C4-2B (cell line): ENCODE data around the gene TAF12.
"Not testable (repeated sequence)": the region's sequence is repeated elsewhere in the genome, so short reads cannot be mapped to it uniquely, and the experiment has no call there.

Experiments
- H3K27ac ChIP-seq: fragments of 450-650 bp; 2 replicates; pipeline ENCODE4 v1.5.1; 2017
- ZFX ChIP-seq: fragments of 450-650 bp; IDR thresholded peaks from 2 replicates; pipeline ENCODE4 v1.6.1; 2017
- TF ChIP-seq, protein P1 (sequence below): fragments of 450-650 bp; conservative IDR thresholded peaks from 2 replicates; pipeline ENCODE4 v1.5.1; 2017; ENCODE audit warnings: mild to moderate bottlenecking

The TAF12 gene, protein sequence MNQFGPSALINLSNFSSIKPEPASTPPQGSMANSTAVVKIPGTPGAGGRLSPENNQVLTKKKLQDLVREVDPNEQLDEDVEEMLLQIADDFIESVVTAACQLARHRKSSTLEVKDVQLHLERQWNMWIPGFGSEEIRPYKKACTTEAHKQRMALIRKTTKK

DNA sequence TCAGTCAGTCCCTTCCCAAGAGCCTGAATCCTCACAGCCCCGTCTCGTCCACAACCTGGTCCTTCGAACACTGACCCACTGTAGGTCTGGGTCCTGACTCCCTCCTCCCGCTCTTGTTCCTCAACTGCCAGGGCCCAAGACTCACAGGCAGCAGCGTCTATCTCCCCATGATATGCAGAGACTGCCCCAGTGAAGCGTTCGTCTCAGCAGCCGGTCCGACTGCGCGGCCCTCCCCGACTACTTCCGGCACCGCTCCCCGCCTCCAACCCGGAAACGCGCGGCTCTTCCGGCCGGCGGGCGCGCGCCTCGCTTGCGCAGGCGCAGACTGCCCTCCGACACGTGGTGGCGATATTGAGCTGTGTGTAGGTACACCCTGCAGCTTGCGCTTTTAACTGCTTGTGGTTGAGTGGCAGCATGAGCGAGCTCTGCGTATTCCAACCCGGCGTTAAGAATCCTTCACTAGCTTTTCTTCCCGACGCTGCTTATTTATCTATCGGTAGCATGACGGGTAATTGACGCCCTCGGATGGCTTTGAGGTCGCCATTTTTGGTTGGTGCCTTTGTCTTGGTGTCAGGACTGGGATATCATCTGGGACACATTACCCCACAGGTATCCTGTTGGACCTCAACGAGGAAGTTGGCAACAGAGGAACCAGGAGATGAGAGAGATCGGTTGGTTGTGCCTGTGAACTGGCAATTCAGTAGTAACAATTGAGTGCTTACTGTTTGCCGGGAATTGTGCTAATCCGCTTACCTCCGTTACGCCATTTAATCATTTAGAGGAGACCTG lies at the start of gene TAF12:
TSS of gene TAF12 (minus strand) at position 221 of the 789 bp plus-strand sequence. CDS start 20,986 bp downstream, outside the sequence.
- H3K27ac ChIP-seq, result peak within 1 kb of the TSS; percentile 92

DNA sequence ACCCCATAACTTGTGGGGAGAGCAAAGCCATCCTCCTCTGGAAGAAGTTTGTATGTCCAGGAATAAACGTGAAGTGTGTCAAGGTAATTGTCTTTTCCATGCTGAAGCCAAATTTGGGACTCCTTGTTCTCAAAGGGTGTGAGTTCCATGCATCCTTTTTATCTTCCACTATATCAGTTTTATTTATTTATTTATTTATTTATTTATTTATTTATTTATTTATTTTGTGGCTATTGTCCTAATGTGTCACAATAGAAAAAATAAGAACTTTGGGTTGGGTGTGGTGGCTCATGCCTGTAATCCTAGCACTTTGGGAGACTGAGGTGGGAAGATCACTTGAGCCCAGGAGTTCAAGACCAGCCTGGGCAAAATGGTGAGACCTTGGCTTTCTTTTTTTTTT lies 48.8 kb upstream of the TAF12 start:
- not testable (repeated sequence) for H3K27ac ChIP-seq

More for the DNA sequence above, at the start of gene TAF12:
- peak; percentile 56; the same call in 1 of the 2 replicates for TF ChIP-seq ZFX
- TF ChIP-seq, protein P1, sequence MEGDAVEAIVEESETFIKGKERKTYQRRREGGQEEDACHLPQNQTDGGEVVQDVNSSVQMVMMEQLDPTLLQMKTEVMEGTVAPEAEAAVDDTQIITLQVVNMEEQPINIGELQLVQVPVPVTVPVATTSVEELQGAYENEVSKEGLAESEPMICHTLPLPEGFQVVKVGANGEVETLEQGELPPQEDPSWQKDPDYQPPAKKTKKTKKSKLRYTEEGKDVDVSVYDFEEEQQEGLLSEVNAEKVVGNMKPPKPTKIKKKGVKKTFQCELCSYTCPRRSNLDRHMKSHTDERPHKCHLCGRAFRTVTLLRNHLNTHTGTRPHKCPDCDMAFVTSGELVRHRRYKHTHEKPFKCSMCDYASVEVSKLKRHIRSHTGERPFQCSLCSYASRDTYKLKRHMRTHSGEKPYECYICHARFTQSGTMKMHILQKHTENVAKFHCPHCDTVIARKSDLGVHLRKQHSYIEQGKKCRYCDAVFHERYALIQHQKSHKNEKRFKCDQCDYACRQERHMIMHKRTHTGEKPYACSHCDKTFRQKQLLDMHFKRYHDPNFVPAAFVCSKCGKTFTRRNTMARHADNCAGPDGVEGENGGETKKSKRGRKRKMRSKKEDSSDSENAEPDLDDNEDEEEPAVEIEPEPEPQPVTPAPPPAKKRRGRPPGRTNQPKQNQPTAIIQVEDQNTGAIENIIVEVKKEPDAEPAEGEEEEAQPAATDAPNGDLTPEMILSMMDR, result peak; percentile 53

DNA sequence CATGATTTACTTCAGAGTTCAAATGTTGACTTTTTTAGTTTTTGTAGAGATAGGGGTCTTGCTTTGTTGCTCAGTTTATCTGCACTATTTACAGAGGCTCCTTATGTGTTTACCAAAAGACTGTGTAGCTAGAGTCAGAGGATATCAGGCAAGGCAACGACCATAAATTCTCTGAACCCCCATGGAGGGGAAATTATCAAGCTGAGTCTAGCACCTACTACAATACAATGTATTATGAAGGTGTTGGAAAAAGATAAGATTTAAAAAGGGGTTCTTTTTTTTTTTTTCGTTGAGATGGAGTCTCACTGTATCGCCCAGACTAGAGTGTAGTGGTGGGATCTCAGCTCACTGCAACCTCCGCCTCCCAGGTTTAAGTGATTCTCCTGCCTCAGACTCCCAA lies 42.1 kb upstream of the TAF12 start:
- no peak overlapping the region for H3K27ac ChIP-seq
- TF ChIP-seq, protein P1, result no peak
- TF ChIP-seq ZFX, result no peak

DNA sequence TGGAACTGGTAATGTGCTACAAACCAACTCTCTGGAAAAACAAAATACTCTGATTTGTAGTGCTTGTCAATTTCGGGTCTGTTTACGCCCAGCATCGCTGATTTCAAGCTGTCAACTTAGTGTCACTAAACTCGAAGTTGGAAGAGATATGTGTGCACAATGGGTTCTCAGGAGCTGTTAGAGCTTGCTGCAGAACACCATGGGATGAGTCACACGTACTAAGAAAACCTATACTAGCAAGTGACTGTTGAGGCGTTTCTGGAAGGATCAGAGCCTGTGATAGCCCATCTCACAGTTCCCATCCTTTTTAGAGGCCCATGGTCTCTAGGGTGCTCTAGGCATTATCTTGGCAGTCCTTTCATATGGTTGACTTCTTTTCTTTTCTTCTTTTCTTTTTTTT lies 40.0 kb upstream of the TAF12 start:
- no peak for TF ChIP-seq ZFX
- H3K27ac ChIP-seq, result no peak overlapping the region

DNA sequence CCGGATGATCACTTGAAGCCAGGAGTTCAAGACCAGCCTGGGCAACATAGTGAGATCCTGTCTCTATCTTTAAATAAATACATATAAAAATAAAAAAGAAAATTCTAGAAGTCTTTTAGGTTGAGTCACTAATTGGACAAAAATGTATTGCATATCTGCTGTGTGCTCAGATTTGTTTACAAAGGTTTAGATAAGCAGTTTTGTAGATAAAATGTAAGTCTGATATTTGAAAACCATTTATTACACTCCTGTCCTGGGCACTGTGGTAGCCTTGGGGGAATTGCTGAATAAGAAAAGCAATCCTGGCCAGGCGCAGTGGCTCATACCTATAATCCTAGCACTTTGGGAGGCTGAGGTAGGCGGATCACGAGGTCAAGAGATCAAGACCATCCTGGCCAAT lies 37.3 kb upstream of the TAF12 start:
- no peak overlapping the region for H3K27ac ChIP-seq
- no peak for TF ChIP-seq ZFX
- TF ChIP-seq, protein P1, result no peak

DNA sequence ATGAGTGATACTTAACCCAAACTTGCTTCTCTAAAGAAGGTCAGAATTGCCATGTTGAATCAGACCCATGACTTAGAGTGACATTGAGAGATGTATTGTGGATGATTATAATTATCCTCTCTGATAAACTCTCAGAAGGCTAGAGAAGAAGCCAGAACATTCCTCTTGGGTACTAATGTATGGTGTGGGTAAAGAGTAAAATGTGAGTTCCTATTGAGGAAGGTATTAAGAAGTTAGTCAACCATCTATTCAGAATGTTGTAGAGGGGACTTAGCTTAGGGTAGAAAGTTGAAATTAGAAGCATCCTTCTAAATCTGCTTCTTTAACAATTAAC lies 33.0 kb upstream of the TAF12 start:
- H3K27ac ChIP-seq, result no peak overlapping the region
- TF ChIP-seq, protein P1, result no peak
- TF ChIP-seq ZFX, result no peak

DNA sequence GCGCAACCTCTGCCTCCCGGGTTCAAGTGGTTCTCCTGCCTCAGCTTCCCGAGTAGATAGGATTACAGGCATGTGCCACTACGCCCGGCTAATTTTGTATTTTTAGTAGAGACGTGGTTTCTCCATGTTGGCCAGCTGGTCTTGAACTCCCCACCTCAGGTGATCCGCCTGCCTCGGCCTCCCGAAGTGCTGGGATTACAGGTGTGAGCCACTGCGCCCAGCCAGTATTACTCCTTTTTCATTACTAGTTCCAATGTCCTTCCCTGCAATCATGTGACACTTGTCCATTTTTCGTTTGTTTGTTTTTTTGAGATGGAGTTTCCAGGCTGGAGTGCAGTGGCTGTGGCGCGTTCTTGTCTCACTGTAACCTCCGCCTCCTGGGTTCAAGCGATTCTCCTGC lies 30.1 kb upstream of the TAF12 start:
- not testable (repeated sequence) for H3K27ac ChIP-seq

DNA sequence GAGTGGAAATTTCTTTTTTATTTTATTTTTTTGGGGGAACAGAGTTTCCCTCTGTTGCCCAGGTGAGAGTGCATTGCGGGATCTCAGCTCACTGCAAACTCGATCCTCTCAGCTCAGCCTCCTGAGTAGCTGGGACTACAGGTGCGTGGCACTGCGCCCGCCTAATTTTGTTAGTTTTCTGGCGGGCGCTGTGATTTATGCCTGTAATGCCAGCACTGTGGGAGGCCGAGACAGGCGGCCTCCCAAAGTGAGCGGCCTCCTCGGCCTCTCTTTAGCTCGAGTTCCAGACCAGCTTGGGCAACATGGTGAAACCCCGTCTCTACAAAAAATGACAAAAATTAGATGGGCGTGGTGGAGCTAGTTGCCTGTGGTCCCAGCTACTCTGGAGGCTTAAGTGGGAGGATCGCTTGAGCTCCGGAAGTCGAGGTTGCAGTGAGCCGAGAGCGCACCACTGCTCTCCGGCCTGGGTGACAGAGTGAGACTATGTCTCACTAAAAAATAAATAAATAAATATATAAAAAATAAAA lies 28.4 kb upstream of the TAF12 start:
- TF ChIP-seq, protein P1, result no peak
- TF ChIP-seq ZFX, result no peak

More for the DNA sequence above, 28.4 kb upstream of the TAF12 start:
- no peak overlapping the region for H3K27ac ChIP-seq
